Panc1 (cell line): ENCODE data around the gene DLGAP1. TPM values are rescaled to one million over a fixed set of nuclear protein-coding genes. Genes with fewer than 3 reads are reported as not detected.

Experiments used
- ATAC-seq: fragments of 200-7000 bp; cut with Tn5 transposase; 2 replicates; pipeline ENCODE4 v1.9.1; 2020; ENCODE audit warnings: mild to moderate bottlenecking, moderate library complexity
- BruUV-seq: library from RNA; stranded (reverse); fragments of 400-500 nt; replicated peaks from 2 replicates; lab custom pipeline; 2021; lab: Mats Ljungman, UMichigan
- CTCF ChIA-PET: fragments of 300-600 bp; sonication (Branson Sonifier 250); formaldehyde crosslinking; loops from one replicate; lab custom pipeline; 2022; ENCODE audit warnings: antibody characterized with exemption; lab: Charles Lee
- POLR2A ChIA-PET: fragments of 300-600 bp; sonication (Branson Sonifier 250); formaldehyde crosslinking; loops from one replicate; lab custom pipeline; 2022; ENCODE audit warnings: antibody characterized with exemption; lab: Charles Lee
- DNase-seq: peaks from one replicate; pipeline ENCODE4 v3.0.0-alpha.2; 2010; ENCODE audit warnings: low read depth, low spot score
- H3K27ac ChIP-seq: 2 replicates; pipeline ENCODE4 v1.5.1; 2011; ENCODE audit warnings: mild to moderate bottlenecking, low read length, inconsistent platforms
- H3K27me3 ChIP-seq: fragments of 200-500 bp; sonication (Bioruptor generic); 2 replicates; pipeline ENCODE4 v1.6.0; 2014; ENCODE audit warnings: low read length, inconsistent platforms; ENCODE audit not compliant: control insufficient read depth, insufficient read depth
- H3K36me3 ChIP-seq: fragments of 200-500 bp; sonication (Bioruptor generic); 2 replicates; pipeline ENCODE4 v1.5.1; 2014; ENCODE audit warnings: inconsistent platforms, mild to moderate bottlenecking, low read length, moderate library complexity; ENCODE audit not compliant: control insufficient read depth, insufficient read depth
- H3K4me1 ChIP-seq: 2 replicates; pipeline ENCODE4 v1.5.1; 2011; ENCODE audit warnings: inconsistent platforms, mild to moderate bottlenecking, low read length, moderate library complexity; ENCODE audit not compliant: control insufficient read depth, insufficient read depth
- H3K4me3 ChIP-seq, 2 experiments: 2 replicates each; pipeline ENCODE4 v1.5.1; 2011 to 2012; ENCODE audit warnings: low read depth in 2 of 2, low read length in 2 of 2, mild to moderate bottlenecking in 2 of 2, inconsistent platforms in 1 of 2, moderate library complexity in 1 of 2
- H3K9me3 ChIP-seq: fragments of 200-500 bp; sonication (Bioruptor generic); 2 replicates; pipeline ENCODE4 v1.5.1; 2014; ENCODE audit warnings: low read depth, mild to moderate bottlenecking, inconsistent platforms, low read length, moderate library complexity; ENCODE audit not compliant: control insufficient read depth, insufficient read depth
- CTCF ChIP-seq: fragments of 450-650 bp; IDR thresholded peaks from 2 replicates; pipeline ENCODE4 v1.5.1; 2017; ENCODE audit warnings: mild to moderate bottlenecking
- POLR2AphosphoS5 ChIP-seq: IDR thresholded peaks from 2 replicates; pipeline ENCODE4 v1.6.1; 2012; ENCODE audit warnings: mild to moderate bottlenecking, low read depth, low read length, moderate library complexity
- REST ChIP-seq, 2 experiments: IDR thresholded peaks; 2 replicates each; pipeline ENCODE4 v1.6.1; 2011 to 2012; ENCODE audit warnings: low read depth in 2 of 2, control low read depth in 1 of 2, low read length in 1 of 2, mild to moderate bottlenecking in 1 of 2, moderate library complexity in 1 of 2; ENCODE audit not compliant: insufficient read depth in 1 of 2
- SIN3A ChIP-seq: IDR thresholded peaks from 2 replicates; pipeline ENCODE4 v1.6.1; 2012; ENCODE audit warnings: low read depth, mild to moderate bottlenecking, low read length, moderate library complexity, borderline replicate concordance; ENCODE audit not compliant: insufficient read depth
- TCF7L2 ChIP-seq: IDR thresholded peaks from 2 replicates; pipeline ENCODE4 v1.6.1; 2011; ENCODE audit warnings: mild to moderate bottlenecking, low read depth, low read length, inconsistent platforms
- in situ Hi-C: cut with HindIII; loops from 2 replicates; pipeline ENCODE4 v1.10.0; 2016; ENCODE audit warnings: low sequenced_read_pairs, low pct_unique_long_range_greater_than_20kb
- intact Hi-C: fragments of 100-400 bp; cut with micrococcal nuclease; formaldehyde crosslinking; loops from one replicate; pipeline ENCODE4 v1.10.0; 2022; ENCODE audit not compliant: unreplicated experiment
- total RNA-seq: library from RNA; stranded (reverse); gene quantifications from one replicate; pipeline ENCODE4 v1.2.1, GENCODE V29; 2021; ENCODE audit not compliant: unreplicated experiment

DLGAP1 gene
- total RNA-seq, 1 experiment from 2014 or later: 1.8 TPM

GRCh38 chr18:4276953-4277585, 178.0 kb downstream of the DLGAP1 start:
- no TSS peak for BruUV-seq
- DNase-seq: no peak
- POLR2A ChIA-PET: no interaction called here
- Histone ChIP-seq H3K27me3 (no peaks in the 10 kb centered on the region), H3K4me3 (no peak overlapping the region), H3K36me3 (no peaks in the 10 kb centered on the region), H3K4me1 (no peaks in the 10 kb centered on the region), H3K9me3 (no peaks in the 10 kb centered on the region), H3K27ac (no peak overlapping the region)
- no peak for ATAC-seq
- intact Hi-C loops (no loop called here), in situ Hi-C loops (no loop called here)
- TF ChIP-seq SIN3A: no peak
- TF ChIP-seq TCF7L2: no peak
- no peak for TF ChIP-seq CTCF
- no peak for TF ChIP-seq REST (IDR thresholded peaks at IDR 0.05; ENCODE audit: insufficient read depth in 1 of 2, low read depth in 2 of 2, low read length in 1 of 2)
- TF ChIP-seq POLR2AphosphoS5: no peak
- CTCF ChIA-PET: no interaction called here

GRCh38 chr18:4271952-4272351, 183.2 kb downstream of the DLGAP1 start:
- no peak for DNase-seq
- H3K36me3 ChIP-seq: no peaks in the 10 kb centered on the region
- no peaks in the 10 kb centered on the region for H3K9me3 ChIP-seq
- no TSS peak for BruUV-seq
- in situ Hi-C loops: no loop called here
- ChIA-PET CTCF (no interaction called here), POLR2A (no interaction called here)
- TF ChIP-seq SIN3A (no peak), POLR2AphosphoS5 (no peak)
- H3K4me1 ChIP-seq: no peaks in the 10 kb centered on the region
- H3K27ac ChIP-seq: no peak overlapping the region
- intact Hi-C loops: no loop called here
- no peak for ATAC-seq
- no peaks in the 10 kb centered on the region for H3K27me3 ChIP-seq
- H3K4me3 ChIP-seq: no peak overlapping the region

- CTCF ChIA-PET: no interaction called here
- Histone ChIP-seq H3K36me3 (no peaks in the 10 kb centered on the region), H3K4me1 (no peaks in the 10 kb centered on the region), H3K27me3 (no peaks in the 10 kb centered on the region), H3K27ac (no peak overlapping the region), H3K4me3 (no peak overlapping the region), H3K9me3 (no peaks in the 10 kb centered on the region)
- intact Hi-C loops: no loop called here
- TF ChIP-seq CTCF (no peak), POLR2AphosphoS5 (no peak), SIN3A (no peak), REST (IDR thresholded peaks at IDR 0.05; ENCODE audit: insufficient read depth in 1 of 2, low read depth in 2 of 2, low read length in 1 of 2) (no peak), TCF7L2 (no peak)
- in situ Hi-C loops: no loop called here
- BruUV-seq: no TSS peak
- ATAC-seq (no peak), DNase-seq (no peak)
- POLR2A ChIA-PET: no interaction called here
These were observed 184.1 kb downstream of the DLGAP1 start for GRCh38 chr18:4270988-4271387.
